Aorta (tissue), 5 donors: ENCODE results near the gene OBSCN. TPM values are rescaled to one million over a fixed set of nuclear protein-coding genes. Genes with fewer than 3 reads are reported as not detected.

Experiments used
- ATAC-seq: fragments of 200-7000 bp; cut with Tn5 transposase; one replicate; pipeline ENCODE4 v1.9.1; 2022; ENCODE audit warnings: moderate library complexity; ENCODE audit not compliant: low FRiP score
- DNase-seq, 2 donors: peaks; one replicate each; pipeline ENCODE4 v3.0.0-alpha.2; 2020
- H3K27ac ChIP-seq, 2 donors: one replicate each; pipeline ENCODE4 v1.5.1; 2013; ENCODE audit warnings: low read length in 2 of 2, mild to moderate bottlenecking in 2 of 2, moderate library complexity in 2 of 2, control low read depth in 1 of 2, inconsistent platforms in 1 of 2, low read depth in 1 of 2
- H3K27me3 ChIP-seq, 2 donors: one replicate each; pipeline ENCODE4 v1.6.1; 2013; ENCODE audit warnings: control low read depth in 1 of 2, low read length in 1 of 2, mild to moderate bottlenecking in 1 of 2, moderate library complexity in 1 of 2; ENCODE audit not compliant: insufficient read depth in 2 of 2, control insufficient read depth in 1 of 2
- H3K36me3 ChIP-seq, 2 donors: one replicate each; pipeline ENCODE4 v1.6.1; 2013; ENCODE audit warnings: control low read depth in 1 of 2, low read length in 1 of 2, mild to moderate bottlenecking in 1 of 2; ENCODE audit not compliant: insufficient read depth in 2 of 2, control insufficient read depth in 1 of 2
- H3K4me1 ChIP-seq, 2 donors: one replicate each; pipeline ENCODE4 v1.6.1; 2013; ENCODE audit warnings: low read length in 2 of 2, control low read depth in 1 of 2, mild to moderate bottlenecking in 1 of 2, moderate library complexity in 1 of 2; ENCODE audit not compliant: insufficient read depth in 2 of 2, control insufficient read depth in 1 of 2
- H3K4me3 ChIP-seq, 2 donors: one replicate each; pipeline ENCODE4 v1.5.1; 2013; ENCODE audit warnings: low read length in 2 of 2, control low read depth in 1 of 2, mild to moderate bottlenecking in 1 of 2
- H3K9me3 ChIP-seq: one replicate; pipeline ENCODE4 v1.6.1; 2013; ENCODE audit warnings: mild to moderate bottlenecking, low read length; ENCODE audit not compliant: control insufficient read depth
- WGBS, 2 donors: extraction: QIAGEN DNeasy Blood & Tissue Kit; methylation state at CpG; one replicate each; pipeline ENCODE4 v1.1.7; 2013; 5-methylcytosine and 5-hydroxymethylcytosine counted together
- intact Hi-C, 2 donors: fragments of 100-400 bp; cut with DNase I; formaldehyde crosslinking; loops; one replicate each; pipeline versions ENCODE4 v1.14.2 to v1.15.0; 2022
- polyA plus RNA-seq, 2 donors: library from polyadenylated mRNA; stranded (reverse); fragments of 200-250 nt; gene quantifications; one replicate each; pipeline ENCODE4 v1.2.3, GENCODE V29; 2013
- total RNA-seq, 2 donors: library from RNA; stranded (reverse); fragmentation: NEBNext Ultra II Directional; extraction: Animal tissue kit (Norgen Biotek cat#: 25700); gene quantifications; one replicate each; pipeline ENCODE4 v1.2.1, GENCODE V29; 2021
- donor health status: healthy with polysubstance abuse.
- donor health status: Bipolar disorder and iron deficiency.
- donor health status: DM: no; HTN: no; CAD: no.
- donor health status: DM: no; HTN: no; CAD: no.
- donor health status: DM: yes; HTN: yes; CAD: no.

Gene OBSCN
- total and polyA plus RNA-seq, 4 donors, result 2.0 to 19.3 (median 6.4) TPM

- no peaks in the 10 kb centered on the region for H3K36me3 ChIP-seq
- H3K9me3 ChIP-seq, result no peaks in the 10 kb centered on the region
- ATAC-seq (no peak), DNase-seq (peak; percentile 33 to 69)
- intact Hi-C loops, result no loop called here
- H3K4me3 ChIP-seq, result no peak overlapping the region
- 92% methylated on average over 17 of the region's 17 CpGs for WGBS, 2 donors
- H3K27me3 ChIP-seq, result no peaks in the 10 kb centered on the region
- no peaks in the 10 kb centered on the region for H3K4me1 ChIP-seq
- H3K27ac ChIP-seq, result no peak overlapping the region
Observed at GRCh38 chr1:228345201-228345930, 137.5 kb downstream of the OBSCN start.

- Histone ChIP-seq H3K4me1 (no peaks in the 10 kb centered on the region), H3K27me3 (no peaks in the 10 kb centered on the region), H3K27ac (no peak overlapping the region), H3K4me3 (no peak overlapping the region), H3K9me3 (no peaks in the 10 kb centered on the region), H3K36me3 (no peaks in the 10 kb centered on the region)
- ATAC-seq (no peak), DNase-seq (no peak)
- intact Hi-C loops, result no loop called here
- 87 to 89% methylated on average over 9 of the region's 9 CpGs for WGBS, 2 donors
Observed at GRCh38 chr1:228346731-228347130, 138.9 kb downstream of the OBSCN start.

- no peak for ATAC-seq
- no peaks in the 10 kb centered on the region for H3K4me1 ChIP-seq
Observed at GRCh38 chr1:228347181-228347580, 139.3 kb downstream of the OBSCN start.

GRCh38 chr1:228348708-228349467, 141.0 kb downstream of the OBSCN start:
- H3K27me3 ChIP-seq, result no peaks in the 10 kb centered on the region
- ATAC-seq (no peak), DNase-seq (peak in 1 of 2 donors; percentile 15)
- no peak overlapping the region for H3K27ac ChIP-seq
- intact Hi-C loops, result no loop called here
- no peaks in the 10 kb centered on the region for H3K9me3 ChIP-seq
- H3K4me3 ChIP-seq, result no peak overlapping the region
- 62 to 73% methylated on average over 12 of the region's 12 CpGs for WGBS, 2 donors
- H3K36me3 ChIP-seq, result no peaks in the 10 kb centered on the region
- H3K4me1 ChIP-seq, result no peaks in the 10 kb centered on the region

More at GRCh38 chr1:228347181-228347580, 139.3 kb downstream of the OBSCN start:
- H3K4me3 ChIP-seq, result no peak overlapping the region
- intact Hi-C loops, result no loop called here
- no peaks in the 10 kb centered on the region for H3K9me3 ChIP-seq
- WGBS, 2 donors, result 84 to 89% methylated on average over 7 of the region's 7 CpGs
- H3K36me3 ChIP-seq, result no peaks in the 10 kb centered on the region
- DNase-seq, result peak; percentile 31 to 48
- H3K27me3 ChIP-seq, result no peaks in the 10 kb centered on the region
- H3K27ac ChIP-seq, result no peak overlapping the region

- Histone ChIP-seq H3K4me3 (no peak overlapping the region), H3K27ac (no peak overlapping the region), H3K4me1 (no peaks in the 10 kb centered on the region), H3K36me3 (no peaks in the 10 kb centered on the region), H3K27me3 (no peaks in the 10 kb centered on the region), H3K9me3 (no peaks in the 10 kb centered on the region)
- peak; percentile 35 to 70 for DNase-seq
- intact Hi-C loops, result no loop called here
- 92 to 94% methylated on average over 13 to 15 of the region's 15 CpGs for WGBS, 2 donors
- ATAC-seq, result no peak
Observed at GRCh38 chr1:228349701-228350171, 141.9 kb downstream of the OBSCN start.

GRCh38 chr1:228350179-228350742, 142.4 kb downstream of the OBSCN start:
- Histone ChIP-seq H3K9me3 (no peaks in the 10 kb centered on the region), H3K4me3 (no peak overlapping the region), H3K36me3 (no peaks in the 10 kb centered on the region), H3K27ac (no peak overlapping the region), H3K4me1 (no peaks in the 10 kb centered on the region), H3K27me3 (no peaks in the 10 kb centered on the region)
- DNase-seq (no peak), ATAC-seq (no peak)
- WGBS, 2 donors, result 93% methylated on average over 1 of the region's 1 CpG
- intact Hi-C loops, result no loop called here

- no peaks in the 10 kb centered on the region for H3K4me1 ChIP-seq
- peak; percentile 40 to 74 for DNase-seq
- H3K4me3 ChIP-seq, result no peak overlapping the region
- H3K27ac ChIP-seq, result no peak overlapping the region
- intact Hi-C loops, result no loop called here
- H3K36me3 ChIP-seq, result no peaks in the 10 kb centered on the region
- no peaks in the 10 kb centered on the region for H3K27me3 ChIP-seq
- no peaks in the 10 kb centered on the region for H3K9me3 ChIP-seq
- WGBS, 2 donors, result 90% methylated on average over 35 to 37 of the region's 37 CpGs
- no peak for ATAC-seq
Observed at GRCh38 chr1:228350831-228351781, 143.3 kb downstream of the OBSCN start.

GRCh38 chr1:228351850-228352249, 144.0 kb downstream of the OBSCN start:
- intact Hi-C loops, result no loop called here
- no peaks in the 10 kb centered on the region for H3K4me1 ChIP-seq
- H3K27ac ChIP-seq, result no peak overlapping the region
- WGBS, 2 donors, result 88 to 89% methylated on average over 13 of the region's 13 CpGs
- ATAC-seq, result no peak
- H3K36me3 ChIP-seq, result no peaks in the 10 kb centered on the region
- DNase-seq, result peak; percentile 23 to 74
- no peak overlapping the region for H3K4me3 ChIP-seq
- no peaks in the 10 kb centered on the region for H3K9me3 ChIP-seq
- H3K27me3 ChIP-seq, result no peaks in the 10 kb centered on the region
